HG02943 (cell line): Measurements from ENCODE around the gene BLVRA.
"Not testable (repeated sequence)": the region's sequence is repeated elsewhere in the genome, so short reads cannot be mapped to it uniquely, and the experiment has no call there.

ENCODE experiments used
- ATAC-seq: cut with Tn5 transposase; IDR thresholded peaks from one replicate; pipeline ENCODE4 v1.9.1; 2021; ENCODE audit warnings: mild to moderate bottlenecking, low read depth, moderate library complexity; ENCODE audit not compliant: unreplicated experiment

The BLVRA gene

DNA sequence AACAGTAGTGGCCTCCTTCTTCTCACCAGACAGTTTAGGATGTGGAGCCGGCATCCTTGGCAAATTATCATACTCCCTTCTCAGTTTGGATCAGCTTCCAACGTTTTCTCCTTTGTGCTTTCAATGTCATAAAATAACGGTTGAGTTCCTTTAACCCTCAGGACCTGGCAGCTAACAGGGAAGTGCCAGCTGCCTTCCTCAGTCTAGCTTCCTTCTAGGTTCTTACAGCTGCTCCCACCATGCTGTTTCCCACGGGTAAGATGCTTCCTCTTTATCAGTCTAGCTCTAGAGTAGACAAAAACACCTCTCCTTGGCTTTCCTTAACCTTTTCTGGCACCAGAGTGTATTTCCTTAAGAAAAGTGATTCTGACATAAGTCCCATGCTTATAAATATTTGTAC, 33.2 kb downstream of the BLVRA start:
- ATAC-seq = no peak

DNA sequence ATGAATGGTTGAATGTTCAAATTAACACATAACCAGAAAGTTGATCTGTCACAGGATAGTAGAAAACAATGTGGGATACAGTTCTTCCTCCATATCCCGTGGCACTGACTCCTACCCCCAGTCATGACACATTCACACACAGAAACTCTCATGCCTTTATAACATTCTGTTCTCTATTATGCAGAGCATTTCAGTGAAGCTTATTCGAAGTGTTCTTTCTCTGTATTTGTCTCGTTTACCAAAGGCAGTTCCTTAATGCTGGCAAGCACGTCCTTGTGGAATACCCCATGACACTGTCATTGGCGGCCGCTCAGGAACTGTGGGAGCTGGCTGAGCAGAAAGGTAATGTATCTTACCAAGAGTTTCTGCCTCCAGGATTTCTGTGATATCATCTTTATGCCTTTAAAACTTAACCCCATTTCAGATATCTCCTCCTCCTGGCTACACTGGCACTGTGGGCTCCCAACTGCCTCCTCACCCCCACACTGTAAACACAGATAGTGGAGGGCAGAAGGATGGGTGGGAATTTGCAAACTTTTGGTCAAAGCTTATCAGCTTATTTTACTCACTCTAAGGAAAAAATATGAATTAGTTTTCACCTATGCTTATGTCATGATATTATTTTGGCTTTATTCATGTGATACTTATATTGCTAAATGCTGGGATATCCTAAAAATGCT, 34.1 kb downstream of the BLVRA start:
- ATAC-seq = no peak

DNA sequence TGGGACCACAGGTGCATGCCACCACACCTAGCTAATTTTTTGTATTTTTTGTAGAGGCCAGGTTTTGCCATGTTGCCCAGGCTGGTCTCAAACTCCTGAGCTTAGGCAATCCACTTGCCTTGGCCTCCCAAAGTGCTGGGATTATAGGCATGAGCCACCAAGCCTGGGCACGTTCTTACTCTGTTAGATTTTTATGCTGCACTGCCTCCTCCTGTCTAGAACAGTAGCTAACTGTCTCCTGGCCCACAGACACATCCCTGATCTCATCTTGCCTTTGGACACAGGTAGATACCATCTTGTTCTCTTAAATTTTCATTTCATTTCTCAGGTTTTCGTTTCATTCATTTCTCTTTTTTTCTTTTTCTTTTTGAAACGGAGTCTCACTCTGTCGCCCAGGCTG, 41.1 kb downstream of the BLVRA start:
- no peak for ATAC-seq

DNA sequence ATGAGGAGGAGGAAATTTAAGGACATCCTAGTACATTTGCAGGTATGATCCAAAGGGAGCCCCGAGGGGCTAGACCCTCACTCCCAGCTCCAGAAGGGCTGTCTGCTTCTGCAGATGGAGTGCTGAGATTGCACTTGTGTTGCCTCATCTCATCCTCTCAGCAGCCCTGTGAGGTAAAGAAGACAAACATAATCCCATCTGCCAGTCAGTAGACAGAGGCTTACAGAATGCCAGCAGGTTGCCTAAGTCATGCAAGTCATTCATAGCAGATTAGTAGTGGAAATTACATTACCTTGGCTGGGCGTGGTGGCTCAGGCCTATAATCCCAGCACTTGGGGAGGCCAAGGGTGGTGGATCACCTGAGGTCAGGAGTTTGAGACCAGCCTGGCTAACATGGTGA, 45.4 kb downstream of the BLVRA start:
- ATAC-seq = no peak

DNA sequence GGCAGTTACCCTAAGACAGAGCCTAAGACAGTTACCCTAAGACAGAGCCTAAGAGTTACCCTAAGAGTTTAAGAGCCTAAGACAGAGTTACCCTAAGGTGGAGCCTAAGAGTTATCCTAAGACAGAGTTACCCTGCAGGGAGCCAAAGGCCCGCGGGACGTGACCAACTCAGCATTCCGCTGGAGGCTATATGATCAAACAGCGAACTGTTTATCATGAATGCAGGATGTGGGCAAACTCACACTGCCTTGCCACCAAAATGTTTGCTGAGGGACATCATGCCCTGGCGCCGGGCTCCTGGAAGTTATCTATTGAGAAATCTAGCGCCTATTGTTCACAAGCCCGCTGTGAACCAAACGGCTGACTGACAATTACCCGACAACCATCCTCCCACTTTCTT, 49.9 kb downstream of the BLVRA start:
- ATAC-seq = no peak

DNA sequence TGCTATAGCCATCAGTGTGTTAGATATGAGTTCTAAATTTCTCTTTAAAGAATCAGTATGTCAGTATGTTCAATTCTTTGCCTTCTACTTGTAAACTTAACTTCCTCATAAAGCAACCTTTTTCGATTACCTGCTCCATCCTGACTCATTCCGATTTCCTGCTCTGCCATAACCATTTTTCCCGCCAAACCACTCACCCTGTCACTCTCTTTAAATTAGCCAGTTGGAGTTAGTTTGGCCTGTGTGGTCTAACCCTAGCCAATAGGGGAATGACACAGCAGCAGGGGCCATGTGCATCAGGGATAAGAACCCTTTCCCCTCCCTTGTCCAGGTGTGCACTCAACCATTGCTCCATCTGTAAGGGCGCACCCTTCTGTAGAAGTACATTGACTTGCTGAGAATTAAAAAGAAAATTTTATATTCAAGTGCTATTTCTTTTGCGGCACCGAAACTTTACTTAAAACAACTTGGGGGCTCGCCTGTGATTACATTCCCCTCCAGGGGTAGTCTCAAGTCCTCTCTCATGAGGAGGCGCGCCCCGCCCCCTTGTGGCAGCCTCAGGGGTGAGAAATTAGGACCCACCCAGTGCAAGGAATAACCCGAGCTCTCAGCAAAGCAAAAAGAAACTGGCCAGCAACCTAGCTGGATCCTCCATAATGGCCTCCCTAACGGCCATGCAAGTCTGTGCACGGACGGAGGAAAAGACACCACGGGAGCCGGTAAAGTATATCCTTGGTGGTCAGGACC, 51.9 kb downstream of the BLVRA start:
- not testable (repeated sequence) for ATAC-seq

DNA sequence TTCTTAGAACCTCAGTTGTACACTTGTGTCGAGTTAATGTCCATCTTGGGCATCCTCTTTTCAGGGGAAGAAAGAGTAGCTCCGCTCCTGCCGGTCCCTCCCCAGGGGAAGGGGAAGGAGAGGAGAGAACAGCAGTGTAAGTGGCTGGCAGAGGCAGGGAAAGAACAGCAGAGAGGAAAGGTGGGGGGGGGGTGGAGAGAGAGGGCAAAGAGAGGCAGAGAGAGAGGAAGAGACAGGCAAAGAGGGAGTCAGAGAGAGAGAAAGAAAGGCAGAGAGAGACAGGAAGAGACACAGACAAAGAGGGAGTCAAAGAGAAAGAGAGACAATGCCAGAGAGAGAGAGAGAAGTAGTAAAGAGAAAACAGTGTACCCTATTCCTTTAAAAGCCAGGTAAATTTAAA, 56.9 kb downstream of the BLVRA start:
- ATAC-seq = no peak

DNA sequence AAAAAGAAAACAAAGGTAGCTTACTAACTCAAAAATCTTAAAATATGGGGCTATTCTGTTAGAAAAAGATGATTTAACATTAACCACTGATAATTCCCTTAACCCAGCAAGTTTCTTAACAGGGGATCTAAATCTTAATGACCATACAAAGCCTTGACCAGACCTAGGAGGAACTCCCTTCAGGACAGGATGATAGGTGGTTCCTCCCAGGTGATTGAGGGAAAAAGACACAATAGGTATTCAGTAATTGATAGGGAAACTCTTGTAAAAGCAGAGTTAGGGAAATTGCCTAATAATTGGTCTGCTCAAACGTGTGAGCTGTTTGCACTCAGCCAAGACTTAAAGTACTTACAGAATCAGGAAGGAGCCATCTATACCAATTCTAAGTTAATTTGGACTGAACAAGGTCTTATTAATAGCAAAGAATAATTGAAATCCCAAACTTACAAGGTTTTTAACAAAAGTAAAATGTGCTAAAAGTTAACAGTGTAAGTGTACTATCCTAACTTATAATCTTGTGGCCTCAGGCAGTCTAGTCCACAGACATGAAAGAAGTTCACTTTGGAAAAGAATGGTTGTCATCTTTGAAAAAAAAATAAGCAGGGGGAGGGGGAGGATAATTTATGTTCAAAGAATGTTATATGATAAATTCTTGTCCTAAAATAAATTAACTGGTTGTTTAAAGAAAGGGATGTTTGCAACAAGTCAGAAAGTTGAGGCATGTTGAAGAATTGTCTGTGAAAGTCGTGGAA, 57.7 kb downstream of the BLVRA start:
- ATAC-seq = not testable (repeated sequence)

DNA sequence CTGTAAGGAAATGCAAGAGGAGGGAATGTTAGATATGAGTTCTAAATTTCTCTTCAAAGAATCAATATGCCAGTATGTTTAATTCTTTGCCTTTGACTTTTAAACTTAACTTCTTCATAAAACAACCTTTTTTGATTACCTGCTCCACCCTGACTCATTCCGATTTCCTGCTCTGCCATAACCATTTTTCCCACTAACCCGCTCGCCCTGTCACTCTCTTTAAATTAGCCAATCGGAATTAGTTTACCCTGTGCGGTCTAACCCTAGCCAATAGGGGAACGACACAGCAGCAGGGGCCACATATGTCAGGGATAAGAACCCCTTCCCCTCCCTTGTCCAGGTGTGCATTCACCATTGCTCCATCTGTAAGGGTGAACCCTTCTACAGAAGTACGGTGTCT, 64.9 kb downstream of the BLVRA start:
- not testable (repeated sequence) for ATAC-seq

DNA sequence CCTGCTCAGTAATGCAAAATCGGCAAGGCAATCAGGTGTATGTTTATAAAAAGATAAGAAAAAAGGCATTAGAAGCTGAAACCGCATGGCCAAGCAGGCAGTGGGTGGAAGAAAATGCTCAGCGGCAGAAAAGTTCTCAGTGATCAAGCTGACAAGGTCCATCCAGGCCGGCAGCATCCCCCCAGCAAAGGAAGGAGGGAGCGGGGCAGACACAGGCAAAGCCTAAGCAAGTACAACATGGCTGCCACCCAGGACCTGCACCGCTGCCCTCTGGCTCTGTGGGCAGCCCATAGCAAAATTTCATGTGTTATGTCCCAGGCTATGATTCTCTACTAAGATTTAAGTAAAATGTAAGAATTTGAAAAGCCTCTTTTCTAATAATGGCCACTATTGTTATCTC, 65.5 kb downstream of the BLVRA start:
- ATAC-seq = no peak

DNA sequence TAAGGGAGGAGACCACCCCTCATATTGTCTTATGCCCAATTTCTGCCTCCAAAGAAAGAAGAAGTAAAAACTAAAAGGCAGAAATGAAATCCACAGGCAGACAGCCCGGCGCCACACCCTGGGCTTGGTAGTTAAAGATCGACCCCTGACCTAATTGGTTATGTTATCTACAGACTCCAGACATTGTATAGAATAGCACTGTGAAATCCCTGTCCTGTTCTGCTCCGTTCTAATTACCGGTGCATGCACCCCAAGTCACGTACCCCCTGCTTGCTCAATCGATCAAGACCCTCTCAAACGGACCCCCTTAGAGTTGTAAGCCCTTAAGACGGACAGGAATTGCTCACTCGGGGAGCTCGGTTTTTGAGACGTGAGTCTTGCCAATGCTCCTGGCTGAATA, 66.0 kb downstream of the BLVRA start:
- ATAC-seq = not testable (repeated sequence)

DNA sequence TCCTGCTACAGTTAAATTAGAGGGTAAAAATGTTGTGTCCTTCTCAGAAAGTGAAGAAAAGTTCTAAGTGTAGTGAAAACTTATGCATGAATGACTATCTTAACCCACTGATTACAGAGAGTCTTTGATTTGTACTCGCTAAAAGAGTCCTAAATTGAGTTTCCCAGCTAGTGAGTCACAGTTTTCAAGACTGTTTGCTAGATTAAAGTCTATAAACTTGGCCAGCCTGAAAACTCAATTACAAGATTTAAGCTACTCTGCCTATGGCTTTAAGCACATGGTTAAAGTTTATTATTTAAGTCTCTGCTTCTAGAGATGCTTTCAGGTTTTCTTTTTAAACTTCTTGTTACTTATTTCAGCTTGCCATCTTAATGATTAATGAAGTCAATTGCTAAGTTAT, 66.5 kb downstream of the BLVRA start:
- no peak for ATAC-seq

DNA sequence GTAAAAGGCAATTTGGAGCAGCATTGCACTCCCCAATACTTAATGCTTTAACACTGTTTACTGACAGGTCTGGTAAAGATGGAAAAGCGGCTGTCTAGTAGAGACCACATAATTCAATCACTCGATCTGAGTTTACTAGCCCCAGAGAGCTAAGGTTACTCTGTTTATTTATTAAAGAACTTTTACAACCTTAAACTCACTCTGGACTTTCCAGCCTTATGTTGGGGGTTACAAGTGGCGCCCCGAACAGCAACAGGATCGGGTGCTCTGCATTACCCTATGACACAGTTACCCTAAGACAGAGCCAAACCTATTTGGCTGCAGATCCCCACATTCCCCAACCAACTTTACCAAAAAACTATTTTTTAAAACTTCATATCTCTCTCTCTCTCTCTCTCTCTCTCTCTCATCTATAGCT, 66.9 kb downstream of the BLVRA start:
- no peak for ATAC-seq

DNA sequence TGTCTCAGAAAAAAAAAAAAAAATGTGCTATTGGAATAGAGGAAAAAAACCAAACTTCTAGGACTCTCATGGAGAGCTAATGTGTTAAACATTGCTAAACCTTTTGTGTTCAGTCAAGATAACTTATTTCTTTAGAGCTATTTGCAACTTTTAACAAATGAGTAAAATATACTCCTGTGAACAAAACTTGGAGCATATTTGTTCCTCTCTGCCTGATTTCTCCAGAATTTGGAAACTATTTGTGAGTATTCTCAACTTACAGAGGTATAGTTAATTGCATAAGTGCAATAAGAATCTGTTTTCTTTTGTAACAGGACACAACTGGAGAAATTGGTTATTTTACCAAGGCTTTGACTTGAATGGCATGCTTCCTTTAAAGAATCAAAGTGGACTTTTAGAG, 72.4 kb downstream of the BLVRA start:
- ATAC-seq = not testable (repeated sequence)

DNA sequence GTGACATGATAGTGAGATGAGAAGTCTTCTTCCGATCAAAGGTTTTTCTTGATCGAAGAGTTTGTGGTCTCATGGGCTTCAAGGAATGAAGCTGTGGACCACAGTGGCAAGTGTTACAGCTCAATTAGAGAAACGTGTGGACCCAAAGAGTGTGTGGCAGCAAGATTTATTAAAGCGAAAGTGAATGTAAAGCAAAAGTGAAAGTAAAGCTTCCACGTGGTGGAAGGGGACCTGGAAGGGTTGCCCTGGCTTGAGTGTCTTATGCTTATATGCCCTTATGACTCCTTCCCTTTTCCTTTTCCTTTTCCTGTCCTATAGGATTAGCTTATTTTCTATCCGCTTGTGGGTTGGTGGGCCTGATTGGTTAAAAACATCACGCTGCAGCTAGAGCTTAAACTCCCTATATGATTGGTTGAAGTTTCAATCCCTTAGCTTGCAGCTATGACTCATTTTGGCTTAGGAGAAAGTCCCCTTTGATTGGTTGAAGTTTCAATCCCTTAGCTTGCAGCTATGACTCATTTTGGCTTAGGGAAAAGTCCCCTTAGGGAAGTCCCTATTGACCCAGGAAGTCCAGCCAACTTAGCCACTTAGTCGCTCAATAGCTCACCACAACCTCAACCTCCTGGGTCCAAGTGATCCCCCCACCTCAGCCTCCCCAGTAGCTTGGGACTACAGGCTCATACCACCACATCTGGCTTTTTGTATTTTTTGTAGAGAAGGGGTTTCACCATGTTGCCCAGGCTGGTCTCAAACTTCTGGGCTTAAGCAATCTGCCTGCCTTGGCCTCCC, 76.2 kb downstream of the BLVRA start:
- no peak for ATAC-seq

DNA sequence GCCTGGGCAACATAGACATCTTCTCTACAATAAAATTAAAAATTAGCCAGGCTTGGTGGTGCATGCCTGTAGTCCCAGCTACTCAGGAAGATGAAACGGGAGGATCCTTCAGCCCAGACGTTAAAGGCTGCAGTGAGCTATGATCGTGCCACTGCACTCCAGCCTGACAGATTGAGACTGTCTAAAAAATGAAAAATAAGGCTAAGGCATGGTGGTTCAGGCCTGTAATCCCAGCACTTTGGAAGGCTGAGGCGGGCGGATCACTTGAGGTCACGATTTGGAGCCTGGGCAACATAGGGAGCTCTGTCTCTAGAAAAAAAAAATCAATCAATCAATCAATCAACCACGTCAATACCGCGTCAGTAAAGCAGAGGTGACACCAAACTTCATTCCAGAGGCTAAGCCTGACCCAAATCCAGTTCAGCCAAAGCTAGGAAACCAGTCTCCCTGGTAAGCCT, 79.8 kb downstream of the BLVRA start:
- ATAC-seq = no peak

DNA sequence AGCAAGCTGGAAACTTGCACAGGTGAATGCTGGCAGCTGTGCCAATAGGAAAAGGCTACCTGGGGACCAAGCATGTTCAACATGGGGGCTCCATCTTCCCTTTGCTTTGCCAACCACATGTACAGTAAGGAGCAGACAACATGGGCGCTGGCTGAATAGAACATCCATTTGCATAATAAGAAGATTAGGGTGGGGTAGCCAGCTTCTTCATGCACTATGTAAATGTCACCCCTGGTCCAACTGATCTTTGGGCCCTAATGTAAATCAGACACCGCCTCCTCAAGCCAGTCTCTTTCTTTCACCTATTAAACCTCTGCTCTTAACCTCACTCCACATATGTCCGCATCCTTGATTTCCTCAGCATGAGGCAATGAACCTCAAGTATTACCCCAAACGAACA, 84.8 kb downstream of the BLVRA start:
- no peak for ATAC-seq

DNA sequence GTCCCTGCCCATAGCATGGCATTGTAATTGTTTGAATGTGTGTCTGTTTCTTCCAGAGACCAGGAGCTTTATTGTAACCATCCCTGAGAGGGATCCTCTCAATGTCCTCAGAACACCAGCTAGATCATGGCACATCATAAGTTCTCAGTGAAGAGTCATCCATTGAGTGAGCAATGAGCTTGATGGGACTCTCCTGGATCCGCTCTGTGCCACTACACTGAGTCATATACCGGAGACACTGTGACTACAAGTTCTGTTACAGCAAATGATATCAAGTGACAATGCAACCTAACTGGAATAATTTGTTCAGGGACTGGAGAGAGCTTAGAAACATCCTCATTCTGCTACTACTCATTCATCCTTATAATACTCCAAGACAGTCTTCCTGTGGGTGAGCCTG, 85.8 kb downstream of the BLVRA start:
- ATAC-seq = no peak

DNA sequence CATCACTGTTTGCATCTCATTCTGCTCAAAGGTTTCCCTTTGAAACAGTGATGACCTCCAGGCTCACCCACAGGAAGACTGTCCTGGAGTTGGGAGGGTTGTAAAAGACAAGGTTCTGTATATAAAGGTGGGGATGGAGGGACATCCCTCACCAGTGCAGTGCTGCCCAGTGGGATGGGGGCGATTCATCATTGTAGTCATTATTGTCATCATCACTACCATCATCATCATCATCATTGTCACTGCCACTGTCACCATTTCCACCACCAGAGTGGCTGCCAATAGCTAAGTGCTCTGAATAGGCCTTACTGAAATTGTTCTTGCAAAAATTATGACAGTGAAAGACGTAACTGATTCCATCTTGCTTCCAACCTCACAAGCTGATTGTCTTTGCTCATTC, 86.2 kb downstream of the BLVRA start:
- ATAC-seq = no peak

DNA sequence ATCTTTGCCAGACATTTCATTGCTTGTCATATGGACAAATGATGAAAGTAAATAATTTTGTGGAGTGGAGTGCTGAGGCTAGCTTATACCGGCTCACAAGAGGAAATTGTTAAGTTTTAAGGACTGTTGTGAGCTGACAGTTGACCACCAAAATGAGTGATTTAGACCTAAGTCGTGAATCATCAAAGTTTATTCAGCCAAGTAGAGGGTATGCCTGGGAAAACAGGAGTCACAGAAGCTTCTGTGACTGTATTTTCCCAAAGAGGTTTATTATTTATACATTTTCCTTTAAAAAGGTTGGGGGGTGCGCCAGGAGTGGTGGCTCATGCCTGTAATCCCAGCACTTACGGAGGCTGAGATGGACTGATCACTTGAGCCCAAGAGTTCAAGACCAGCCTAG, 89.0 kb downstream of the BLVRA start:
- no peak for ATAC-seq

DNA sequence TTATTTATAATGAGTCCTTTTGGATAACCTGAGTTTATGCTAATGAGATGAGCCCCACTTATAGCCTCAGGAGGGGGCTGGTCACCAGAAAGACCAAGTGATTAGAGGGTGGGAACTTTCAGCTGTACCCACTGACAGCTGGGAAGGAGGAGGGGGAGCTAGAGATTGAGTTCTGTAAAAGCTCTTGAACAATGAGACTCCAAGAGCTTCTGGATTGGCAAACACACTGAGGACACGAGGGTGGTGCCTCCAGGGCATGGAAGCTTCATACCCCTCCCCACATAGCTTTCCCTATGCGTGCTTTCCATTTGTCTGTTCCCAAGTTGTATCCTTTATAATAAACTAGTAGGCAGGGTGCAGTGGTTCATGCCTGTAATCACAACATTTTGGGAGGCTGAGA, 90.6 kb downstream of the BLVRA start:
- ATAC-seq = no peak
